OCI-LY1 (cell line): ENCODE measurements around the gene PKIB.
"Not testable (repeated sequence)": the region's sequence is repeated elsewhere in the genome, so short reads cannot be mapped to it uniquely, and the experiment has no call there.

ENCODE experiments used
- H2AFZ ChIP-seq: fragments of 200-600 bp; sonication (generic), shearing (Covaris generic); 2 replicates; pipeline ENCODE4 v1.6.0; 2014; ENCODE audit warnings: antibody characterized with exemption, mild to moderate bottlenecking, low read length
- H3F3A ChIP-seq: fragments of 200-600 bp; sonication (generic), shearing (Covaris generic); 2 replicates; pipeline ENCODE4 v1.6.0; 2014; ENCODE audit warnings: mild to moderate bottlenecking, antibody characterized with exemption, low read length, moderate library complexity; ENCODE audit not compliant: insufficient read depth
- H3K27ac ChIP-seq: fragments of 200-600 bp; sonication (generic); 2 replicates; pipeline ENCODE4 v1.5.1; 2014; ENCODE audit warnings: low read length, mixed run types, mild to moderate bottlenecking, low read depth; ENCODE audit not compliant: poor library complexity, severe bottlenecking
- H3K27me3 ChIP-seq: fragments of 200-600 bp; sonication (generic); 2 replicates; pipeline ENCODE4 v1.6.0; 2014; ENCODE audit warnings: antibody characterized with exemption, mild to moderate bottlenecking, low read length, moderate library complexity; ENCODE audit not compliant: insufficient read depth
- H3K36me3 ChIP-seq: fragments of 200-600 bp; sonication (generic); 2 replicates; pipeline ENCODE4 v1.6.1; 2014; ENCODE audit warnings: mild to moderate bottlenecking, antibody characterized with exemption, low read length, moderate library complexity, mixed read lengths; ENCODE audit not compliant: insufficient read depth
- H3K4me1 ChIP-seq: fragments of 200-600 bp; sonication (generic); 2 replicates; pipeline ENCODE4 v1.5.1; 2014; ENCODE audit warnings: mild to moderate bottlenecking, low read length, moderate library complexity; ENCODE audit not compliant: insufficient read depth, severe bottlenecking
- H3K4me2 ChIP-seq: fragments of 200-600 bp; sonication (generic), shearing (Covaris generic); 2 replicates; pipeline ENCODE4 v1.6.1; 2014; ENCODE audit warnings: low read length
- H3K4me3 ChIP-seq: fragments of 200-600 bp; sonication (generic); 2 replicates; pipeline ENCODE4 v1.5.1; 2014; ENCODE audit warnings: low read length, low read depth, mild to moderate bottlenecking, mixed read lengths; ENCODE audit not compliant: poor library complexity, severe bottlenecking
- H3K79me2 ChIP-seq: fragments of 200-600 bp; shearing (Covaris generic); 2 replicates; pipeline ENCODE4 v1.6.1; 2016; ENCODE audit warnings: mixed run types, low read length, mixed read lengths; ENCODE audit not compliant: insufficient read depth
- H3K9ac ChIP-seq: fragments of 200-600 bp; sonication (generic), shearing (Covaris generic); 2 replicates; pipeline ENCODE4 v1.6.1; 2014; ENCODE audit warnings: mild to moderate bottlenecking, low read length, mixed read lengths
- H3K9me2 ChIP-seq: fragments of 200-600 bp; sonication (generic), shearing (Covaris generic); 2 replicates; pipeline ENCODE4 v1.6.1; 2014; ENCODE audit warnings: low read depth, mild to moderate bottlenecking, low read length, mixed read lengths
- H3K9me3 ChIP-seq: fragments of 200-600 bp; shearing (Covaris generic); 2 replicates; pipeline ENCODE4 v1.6.1; 2014; ENCODE audit warnings: low read length, mixed read lengths
- H4K20me1 ChIP-seq: fragments of 200-600 bp; sonication (generic), shearing (Covaris generic); 2 replicates; pipeline ENCODE4 v1.6.0; 2016; ENCODE audit warnings: mild to moderate bottlenecking, low read length; ENCODE audit not compliant: insufficient read depth
- EZH2 ChIP-seq: fragments of 200-600 bp; sonication (generic), shearing (Covaris generic); IDR thresholded peaks from 2 replicates; pipeline ENCODE4 v1.8.0; 2017; ENCODE audit warnings: borderline replicate concordance, mixed run types, mild to moderate bottlenecking, antibody characterized with exemption, low read length, moderate library complexity, mixed read lengths
- TF ChIP-seq, protein P1 (sequence below): fragments of 200-600 bp; sonication (generic), shearing (Covaris generic); IDR thresholded peaks from 2 replicates; pipeline ENCODE4 v1.5.1; 2017; ENCODE audit warnings: mild to moderate bottlenecking, antibody characterized with exemption, low read length, moderate library complexity, mixed read lengths

Gene PKIB

DNA sequence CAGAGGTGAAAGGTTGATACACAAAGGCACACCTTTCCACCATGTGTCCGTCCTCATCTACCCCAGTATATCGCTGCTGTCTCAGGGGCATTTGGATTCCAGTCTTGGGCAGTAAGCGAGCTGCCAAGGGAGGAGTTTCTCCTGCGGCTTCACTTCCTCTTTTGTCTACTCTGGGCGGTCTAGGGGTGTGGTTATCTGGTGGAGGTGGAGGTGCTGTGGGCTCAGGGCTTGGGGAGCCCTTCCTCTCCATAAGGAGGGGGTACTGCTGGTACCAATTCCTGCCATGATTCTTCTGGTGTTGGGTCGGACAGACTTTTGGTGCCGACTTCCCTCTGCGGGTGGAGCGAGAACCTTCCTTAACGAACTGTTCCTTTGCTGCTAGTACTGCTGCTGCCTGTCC, 137.4 kb downstream of the PKIB start:
- Histone ChIP-seq H3K79me2 (no peaks in the 10 kb centered on the region), H3K4me2 (no peak overlapping the region), H3K36me3 (no peaks in the 10 kb centered on the region), H3K9ac (no peak overlapping the region), H3K4me1 (no peaks in the 10 kb centered on the region), H3F3A (no peaks in the 10 kb centered on the region), H3K9me3 (no peaks in the 10 kb centered on the region), H3K27ac (no peak overlapping the region), H3K9me2 (no peaks in the 10 kb centered on the region), H2AFZ (no peak overlapping the region), H3K4me3 (no peak overlapping the region), H3K27me3 (no peaks in the 10 kb centered on the region), H4K20me1 (no peaks in the 10 kb centered on the region)
- TF ChIP-seq, protein P1, sequence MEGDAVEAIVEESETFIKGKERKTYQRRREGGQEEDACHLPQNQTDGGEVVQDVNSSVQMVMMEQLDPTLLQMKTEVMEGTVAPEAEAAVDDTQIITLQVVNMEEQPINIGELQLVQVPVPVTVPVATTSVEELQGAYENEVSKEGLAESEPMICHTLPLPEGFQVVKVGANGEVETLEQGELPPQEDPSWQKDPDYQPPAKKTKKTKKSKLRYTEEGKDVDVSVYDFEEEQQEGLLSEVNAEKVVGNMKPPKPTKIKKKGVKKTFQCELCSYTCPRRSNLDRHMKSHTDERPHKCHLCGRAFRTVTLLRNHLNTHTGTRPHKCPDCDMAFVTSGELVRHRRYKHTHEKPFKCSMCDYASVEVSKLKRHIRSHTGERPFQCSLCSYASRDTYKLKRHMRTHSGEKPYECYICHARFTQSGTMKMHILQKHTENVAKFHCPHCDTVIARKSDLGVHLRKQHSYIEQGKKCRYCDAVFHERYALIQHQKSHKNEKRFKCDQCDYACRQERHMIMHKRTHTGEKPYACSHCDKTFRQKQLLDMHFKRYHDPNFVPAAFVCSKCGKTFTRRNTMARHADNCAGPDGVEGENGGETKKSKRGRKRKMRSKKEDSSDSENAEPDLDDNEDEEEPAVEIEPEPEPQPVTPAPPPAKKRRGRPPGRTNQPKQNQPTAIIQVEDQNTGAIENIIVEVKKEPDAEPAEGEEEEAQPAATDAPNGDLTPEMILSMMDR: no peak
- TF ChIP-seq EZH2: no peak

DNA sequence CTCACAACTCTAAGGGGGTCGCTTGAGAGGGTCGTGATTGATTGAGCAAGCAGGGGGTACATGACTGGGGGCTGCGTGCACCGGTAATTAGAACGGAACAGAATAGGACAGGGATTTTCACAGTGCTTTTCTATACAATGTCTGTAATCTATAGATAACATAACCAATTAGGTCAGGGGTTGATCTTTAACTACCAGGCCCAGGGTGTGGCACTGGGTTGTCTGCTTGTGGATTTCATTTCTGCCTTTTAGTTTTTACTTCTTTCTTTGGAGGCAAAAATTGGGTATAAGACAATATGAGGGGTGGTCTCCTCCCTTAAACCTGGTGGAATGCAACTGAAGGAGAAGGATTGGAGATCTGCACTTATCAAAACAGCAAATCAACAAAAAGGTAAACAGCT, 138.7 kb downstream of the PKIB start:
- not testable (repeated sequence) for H3F3A ChIP-seq, H3K4me1 ChIP-seq, H3K27me3 ChIP-seq, H4K20me1 ChIP-seq, H3K9ac ChIP-seq, H3K27ac ChIP-seq, H3K9me3 ChIP-seq, H3K4me2 ChIP-seq, H3K36me3 ChIP-seq, H3K79me2 ChIP-seq, H3K4me3 ChIP-seq, H2AFZ ChIP-seq, H3K9me2 ChIP-seq

DNA sequence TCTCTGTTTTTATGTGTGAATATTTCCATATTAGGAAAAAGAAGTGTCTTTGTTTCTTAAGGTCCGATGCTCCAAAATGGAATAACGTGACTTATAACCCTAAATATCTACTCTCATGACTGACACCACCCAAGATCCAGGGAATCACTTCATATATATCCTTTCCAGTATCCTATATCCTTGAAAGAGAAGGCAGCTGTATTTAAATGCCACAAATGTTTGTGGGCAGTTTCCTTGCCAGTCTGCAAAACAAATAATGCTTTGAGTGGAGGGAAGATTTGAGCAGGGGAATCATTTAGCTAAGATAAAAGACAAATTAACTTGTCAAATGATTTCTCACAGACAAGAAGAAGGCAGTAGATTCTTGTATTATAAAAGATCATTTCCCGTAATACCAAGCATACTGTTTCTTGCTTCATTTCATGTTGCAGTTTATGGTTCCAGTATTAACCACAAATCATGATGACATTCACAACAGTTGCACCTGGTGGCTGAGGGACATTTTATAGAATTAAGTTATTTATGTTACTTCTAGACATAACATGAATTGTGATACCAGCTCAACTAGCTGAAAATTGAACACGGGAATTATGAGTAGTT, 139.3 kb downstream of the PKIB start:
- no peak overlapping the region for H2AFZ ChIP-seq
- no peaks in the 10 kb centered on the region for H3K27me3 ChIP-seq
- H3K79me2 ChIP-seq: no peaks in the 10 kb centered on the region
- H3K4me1 ChIP-seq: no peaks in the 10 kb centered on the region
- TF ChIP-seq EZH2: no peak
- TF ChIP-seq, protein P1: no peak
- H3K36me3 ChIP-seq: no peaks in the 10 kb centered on the region
- no peaks in the 10 kb centered on the region for H3F3A ChIP-seq
- no peaks in the 10 kb centered on the region for H4K20me1 ChIP-seq
- H3K4me3 ChIP-seq: no peak overlapping the region
- H3K4me2 ChIP-seq: no peak overlapping the region
- no peak overlapping the region for H3K27ac ChIP-seq
- H3K9me3 ChIP-seq: no peaks in the 10 kb centered on the region
- H3K9me2 ChIP-seq: no peaks in the 10 kb centered on the region
- H3K9ac ChIP-seq: no peak overlapping the region

DNA sequence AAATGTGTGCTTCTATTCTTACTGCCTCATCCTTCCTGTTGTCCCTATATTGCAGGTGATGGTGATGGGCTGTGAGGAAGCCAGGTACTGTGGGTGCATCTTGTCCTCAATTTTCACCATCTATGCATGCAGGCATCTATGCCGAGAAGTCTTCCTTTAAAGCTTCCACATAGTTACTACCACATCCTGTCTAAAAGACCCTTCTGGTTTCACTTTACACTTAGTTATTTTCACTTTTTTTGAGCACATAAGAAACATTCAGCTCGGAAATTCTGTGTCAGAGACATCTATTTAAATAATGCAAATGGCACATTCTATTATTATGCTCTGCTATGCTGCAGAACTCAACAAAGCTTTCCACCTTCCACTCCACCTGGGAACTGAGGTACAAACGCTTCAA, 141.1 kb downstream of the PKIB start:
- Histone ChIP-seq H3K27me3 (no peaks in the 10 kb centered on the region), H3K27ac (no peak overlapping the region), H3K9ac (no peak overlapping the region), H2AFZ (no peak overlapping the region), H3K4me2 (no peak overlapping the region), H3K9me3 (no peaks in the 10 kb centered on the region), H3K9me2 (no peaks in the 10 kb centered on the region), H3K79me2 (no peaks in the 10 kb centered on the region), H3K4me1 (no peaks in the 10 kb centered on the region), H4K20me1 (no peaks in the 10 kb centered on the region), H3K36me3 (no peaks in the 10 kb centered on the region), H3F3A (no peaks in the 10 kb centered on the region), H3K4me3 (no peak overlapping the region)
- TF ChIP-seq, protein P1: no peak
- no peak for TF ChIP-seq EZH2
